Esophagus squamous epithelium (tissue), 4 donors: Measurements from ENCODE around the gene PTPRN2.
"Not testable (repeated sequence)": the region's sequence is repeated elsewhere in the genome, so short reads cannot be mapped to it uniquely, and the experiment has no call there.

Source experiments
- CTCF ChIP-seq, 6 experiments: fragments of 450-650 bp in 4 of 6; fragments of 200-600 bp in 2 of 6; sonication (generic) in 2 of 6; IDR thresholded peaks; one replicate each; pipeline ENCODE4 v1.5.1; 2016 to 2019; ENCODE audit warnings: antibody characterized with exemption in 6 of 6, mild to moderate bottlenecking in 4 of 6, moderate library complexity in 4 of 6
- POLR2A ChIP-seq, 4 donors: fragments of 450-650 bp; IDR thresholded peaks; one replicate each; pipeline ENCODE4 v1.6.1; 2017; ENCODE audit warnings: antibody characterized with exemption in 4 of 4, mild to moderate bottlenecking in 4 of 4, moderate library complexity in 3 of 4

DNA sequence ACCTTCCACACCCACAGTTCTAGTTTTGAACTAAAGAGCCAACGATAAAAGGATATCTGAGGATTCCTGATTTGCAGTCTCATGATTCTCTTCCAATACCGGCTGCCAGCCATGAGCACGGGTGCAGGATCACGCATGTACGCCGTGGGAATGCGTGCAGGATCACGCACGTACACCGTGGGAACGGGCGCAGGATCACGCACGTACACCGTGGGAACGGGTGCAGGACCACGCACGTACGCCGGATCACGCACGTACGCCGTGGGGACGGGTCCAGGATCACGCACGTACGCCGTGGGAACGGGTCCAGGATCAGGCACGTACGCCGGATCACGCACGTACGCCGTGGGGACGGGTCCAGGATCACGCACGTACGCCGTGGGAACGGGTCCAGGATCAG, 677.6 kb downstream of the PTPRN2 start:
- TF ChIP-seq CTCF, POLR2A (IDR thresholded peaks at IDR 0.05): not testable (repeated sequence)
